Measurements from ENCODE around the gene MED15. TPM values are rescaled to one million over a fixed set of nuclear protein-coding genes. Genes with fewer than 3 reads are reported as not detected.

Gene MED15
- total and polyA plus RNA-seq, 10 of the 15 experiments (the other 5 are each of a cell fraction or from before 2014, with no cell fraction given), result 1.4 to 75.2 (median 26.9) TPM

GRCh38 chr22:20599117-20599516 lies 91.7 kb downstream of the MED15 start:
- RAD21 ChIA-PET (ENCODE audit: unreplicated experiment), result no interaction called here
- POLR2A ChIA-PET, result no interaction called here
- CTCF ChIA-PET, result no interaction called here
- no peaks in the 10 kb centered on the region for H3K79me2 ChIP-seq (ENCODE audit: control insufficient read depth, insufficient read depth, low read length)
- FAIRE-seq (no peak), DNase-seq (ENCODE audit: low read depth, low spot score) (no peak), ATAC-seq (no peak)
- H2AFZ ChIP-seq (ENCODE audit: control insufficient read depth, low read depth, low read length), result no peak overlapping the region
- no peaks in the 10 kb centered on the region for H3K36me3 ChIP-seq (ENCODE audit: control insufficient read depth in 2 of 2, insufficient read depth in 2 of 2, low read length in 1 of 2)
- SMC1A ChIA-PET (ENCODE audit: uncharacterized antibody, unreplicated experiment), result no interaction called here
- H3K4me3 ChIP-seq, result no peak overlapping the region
- in situ Hi-C loops (cut with MboI), result no loop called here
- intact Hi-C loops (cut with micrococcal nuclease; ENCODE audit: unreplicated experiment), result no loop called here
- no TSS peak for BruUV-seq (replicated peaks)
- H3K4me2 ChIP-seq (ENCODE audit: control insufficient read depth, insufficient read depth), result no peak overlapping the region
- whole genome bisulfite sequencing (ENCODE audit: insufficient coverage, insufficient replicate concordance, low lambda C conversion rate, missing lambda C conversion rate), result 64% methylated on average over 4 of the region's 5 CpGs
- H3K9me3 ChIP-seq (replicated peaks; ENCODE audit: control insufficient read depth, insufficient read depth, low read length), result no peaks in the 10 kb centered on the region
- H3K4me1 ChIP-seq (ENCODE audit: control insufficient read depth, insufficient read depth, low read length), result no peaks in the 10 kb centered on the region
- H4K20me1 ChIP-seq (ENCODE audit: control insufficient read depth, insufficient read depth), result no peaks in the 10 kb centered on the region
- no peak overlapping the region for H3K9ac ChIP-seq (ENCODE audit: control insufficient read depth, insufficient read depth, low read length)
- no peak overlapping the region for H3K27ac ChIP-seq (ENCODE audit: control insufficient read depth, insufficient read depth)
- H3K27me3 ChIP-seq (replicated peaks in 1 of 2; ENCODE audit: control insufficient read depth in 2 of 2, insufficient read depth in 2 of 2, low read length in 1 of 2), result no peaks in the 10 kb centered on the region
- TF ChIP-seq WRNIP1 (IDR thresholded peaks at IDR 0.05; ENCODE audit: borderline replicate concordance, low read depth, low read length), result no peak
- TF ChIP-seq ATF7 (IDR thresholded peaks at IDR 0.05; ENCODE audit: low read depth), result no peak
- TF ChIP-seq MAX (IDR thresholded peaks at IDR 0.05; ENCODE audit: low read depth, low read length), result no peak
- no peak for TF ChIP-seq MYB (IDR thresholded peaks at IDR 0.05; ENCODE audit: borderline replicate concordance, low read depth, low read length)
- TF ChIP-seq RAD21 (IDR thresholded peaks at IDR 0.05; ENCODE audit: insufficient read depth, low read depth, low read length), result no peak
- TF ChIP-seq EZH2 (IDR thresholded peaks at IDR 0.05; ENCODE audit: borderline replicate concordance, control insufficient read depth, low read depth, low read length), result no peak
- TF ChIP-seq MEF2B (IDR thresholded peaks at IDR 0.05; ENCODE audit: partially characterized antibody, poor library complexity, severe bottlenecking), result no peak
- TF ChIP-seq TCF12 (IDR thresholded peaks at IDR 0.05; ENCODE audit: low read depth, low read length), result no peak
- TF ChIP-seq ZNF687 (IDR thresholded peaks at IDR 0.05), result no peak
- TF ChIP-seq ZNF592 (IDR thresholded peaks at IDR 0.05), result no peak
- no peak for TF ChIP-seq PRDM15 (CRISPR knock-in tag; IDR thresholded peaks at IDR 0.05)
- TF ChIP-seq TARDBP (IDR thresholded peaks at IDR 0.05; ENCODE audit: borderline replicate concordance), result no peak
- no peak for TF ChIP-seq KAT2A (conservative IDR thresholded peaks at IDR 0.05; ENCODE audit: control insufficient read depth, low read depth, low read length)

All from GM12878 (cell line).